GM12874 (cell line): ENCODE measurements around the gene OR8B12.

Source experiments
- CTCF ChIP-seq: IDR thresholded peaks from 2 replicates; pipeline ENCODE4 v1.5.1; 2011; ENCODE audit warnings: low read depth, mild to moderate bottlenecking, control low read depth, low read length, moderate library complexity; ENCODE audit not compliant: insufficient read depth

OR8B12 gene

GRCh38 chr11:124543145-124543544, 309 bp downstream of the OR8B12 start:
- TF ChIP-seq CTCF: no peak

GRCh38 chr11:124541204-124541603, 2.2 kb downstream of the OR8B12 start:
- no peak for TF ChIP-seq CTCF

GRCh38 chr11:124538019-124538418, 5.4 kb downstream of the OR8B12 start:
- no peak for TF ChIP-seq CTCF

DNA sequence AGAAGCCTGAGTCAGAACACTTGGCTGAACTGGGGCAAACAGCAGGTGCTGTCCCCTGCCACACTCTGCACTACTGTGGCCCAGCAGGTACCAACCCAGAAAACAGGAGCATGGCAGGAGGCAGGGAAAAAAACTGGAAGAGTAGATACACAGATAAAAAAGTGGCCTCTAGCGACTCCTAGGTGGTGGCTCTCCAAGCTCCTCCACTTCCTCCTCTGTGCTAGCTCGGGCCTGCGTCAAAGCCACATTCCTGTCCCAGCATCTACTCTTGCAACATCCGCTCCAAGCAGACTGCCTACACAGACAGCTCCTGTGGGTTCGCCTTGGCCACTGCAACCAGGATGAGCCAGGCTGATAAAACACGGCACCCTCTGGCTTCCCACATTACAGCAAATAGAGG, 6.9 kb downstream of the OR8B12 start:
- no peak for TF ChIP-seq CTCF

DNA sequence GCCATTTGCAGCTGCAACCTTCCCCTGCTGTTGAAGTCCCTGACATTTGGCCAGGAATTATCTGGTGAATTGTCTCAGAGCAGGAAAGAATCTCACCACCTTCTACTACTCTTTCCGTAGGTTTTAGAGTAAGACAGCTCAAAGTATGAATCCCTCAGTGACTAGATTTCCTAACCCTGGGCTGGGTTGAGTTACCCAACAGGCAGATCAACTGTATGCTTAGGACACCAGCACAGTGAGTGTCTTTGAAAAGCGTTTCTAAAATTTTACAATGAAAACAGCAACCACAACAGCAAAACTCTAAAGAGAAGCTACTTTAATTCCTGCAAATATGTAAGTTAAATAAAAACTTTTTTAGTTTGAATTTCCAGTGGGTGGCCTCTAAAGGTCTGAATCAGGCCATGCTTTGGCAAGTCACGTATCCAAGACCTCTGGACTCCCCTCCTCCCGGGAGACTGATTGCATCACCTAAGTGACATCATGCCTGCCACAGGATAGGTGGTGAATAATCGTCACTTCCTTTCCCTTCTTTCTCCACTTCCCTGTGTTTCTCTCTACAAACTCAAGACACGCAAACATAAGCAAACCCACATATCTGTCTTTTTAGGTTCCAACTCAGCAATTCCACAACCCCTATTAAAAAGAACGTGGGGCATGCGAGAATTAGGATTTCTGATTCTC, 7.8 kb downstream of the OR8B12 start:
- TF ChIP-seq CTCF: no peak

- TF ChIP-seq CTCF: no peak
Observed at GRCh38 chr11:124534051-124534450, 9.4 kb downstream of the OR8B12 start.

DNA sequence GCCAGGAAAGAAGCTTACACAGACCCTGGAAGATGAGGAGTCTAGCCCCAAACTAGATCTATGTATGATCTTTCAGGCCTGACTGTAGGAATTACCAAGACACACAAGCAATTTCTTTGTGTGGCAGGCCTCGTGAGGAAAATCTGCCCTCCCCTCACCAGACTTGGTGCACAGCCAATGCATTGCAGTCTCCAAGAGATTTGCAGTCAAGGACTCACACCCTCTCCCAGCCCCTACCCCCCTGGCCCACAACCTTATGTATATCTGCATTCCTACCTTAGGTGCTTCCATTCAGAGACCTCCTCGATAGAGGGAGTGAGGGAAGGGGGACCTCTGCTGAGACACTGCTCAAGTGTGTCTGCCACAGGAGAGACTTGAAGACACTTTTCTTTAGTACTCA, 9.8 kb downstream of the OR8B12 start:
- TF ChIP-seq CTCF: no peak
